ENCODE measurements around the gene ZFYVE27. TPM values are rescaled to one million over a fixed set of nuclear protein-coding genes. Genes with fewer than 3 reads are reported as not detected.

Gene ZFYVE27
- total and polyA plus RNA-seq, 12 donors = 23.6 to 45.3 (median 33.2) TPM

GRCh38 chr10:97704341-97704740, 32.6 kb upstream of the ZFYVE27 start:
- 56 to 85% (median 73%) methylated on average over 1 of the region's 1 CpG for WGBS, 4 donors
- TF ChIP-seq POLR2A (IDR thresholded peaks at IDR 0.05) (no peak), CTCF (IDR thresholded peaks at IDR 0.05) (no peak)
- intact Hi-C loops (cut with DNase I) = no loop called here
- no peaks in the 10 kb centered on the region for H3K27me3 ChIP-seq
- no peaks in the 10 kb centered on the region for H3K36me3 ChIP-seq (replicated peaks in 1 of 2)
- H3K27ac ChIP-seq = no peak overlapping the region
- H3K4me3 ChIP-seq = no peak overlapping the region
- no peak for DNase-seq
- H3K4me1 ChIP-seq (replicated peaks in 1 of 2) = peaks cover 0 to 3% of the 10 kb centered on the region in 2 donors
- H3K9me3 ChIP-seq (replicated peaks in 1 of 3) = no peaks in the 10 kb centered on the region

- H3K27ac ChIP-seq = no peak overlapping the region
- no peak overlapping the region for H3K4me3 ChIP-seq
- no peaks in the 10 kb centered on the region for H3K36me3 ChIP-seq (replicated peaks in 1 of 2)
- H3K9me3 ChIP-seq (replicated peaks in 1 of 3) = no peaks in the 10 kb centered on the region
- no peak for DNase-seq
- TF ChIP-seq POLR2A (IDR thresholded peaks at IDR 0.05) = no peak
- no peak for TF ChIP-seq CTCF (IDR thresholded peaks at IDR 0.05)
- no peaks in the 10 kb centered on the region for H3K27me3 ChIP-seq
- intact Hi-C loops (cut with DNase I) = no loop called here
- peaks cover 0 to 3% of the 10 kb centered on the region in 2 donors for H3K4me1 ChIP-seq (replicated peaks in 1 of 2)
- WGBS, 4 donors = 87 to 100% (median 97%) methylated on average over 3 of the region's 3 CpGs
Measured at GRCh38 chr10:97705006-97705670, 31.8 kb upstream of the ZFYVE27 start.

- Histone ChIP-seq H3K27ac (no peak overlapping the region), H3K4me3 (no peak overlapping the region), H3K9me3 (replicated peaks in 1 of 3) (no peaks in the 10 kb centered on the region), H3K4me1 (replicated peaks in 1 of 2) (peaks cover 0 to 3% of the 10 kb centered on the region in 2 donors), H3K36me3 (replicated peaks in 1 of 2) (no peaks in the 10 kb centered on the region), H3K27me3 (no peaks in the 10 kb centered on the region)
- no peak for TF ChIP-seq POLR2A (IDR thresholded peaks at IDR 0.05)
- no peak for DNase-seq
- WGBS, 4 donors = 75 to 100% (median 82%) methylated on average over 1 to 11 of the region's 11 CpGs
- intact Hi-C loops (cut with DNase I) = no loop called here
Measured at GRCh38 chr10:97707134-97707861, 29.6 kb upstream of the ZFYVE27 start.

- H3K36me3 ChIP-seq (replicated peaks in 1 of 2) = no peaks in the 10 kb centered on the region
- no peak overlapping the region for H3K27ac ChIP-seq
- no peak overlapping the region for H3K4me3 ChIP-seq
- DNase-seq = no peak
- no peaks in the 10 kb centered on the region for H3K9me3 ChIP-seq (replicated peaks in 1 of 3)
- peaks cover 0 to 6% of the 10 kb centered on the region in 2 donors for H3K4me1 ChIP-seq (replicated peaks in 1 of 2)
- TF ChIP-seq POLR2A (IDR thresholded peaks at IDR 0.05) = no peak
- no peak for TF ChIP-seq CTCF (IDR thresholded peaks at IDR 0.05)
- WGBS, 4 donors = 68 to 96% (median 88%) methylated on average over 2 of the region's 2 CpGs
- H3K27me3 ChIP-seq = no peaks in the 10 kb centered on the region
- intact Hi-C loops (cut with DNase I) = no loop called here
Measured at GRCh38 chr10:97708167-97708566, 28.8 kb upstream of the ZFYVE27 start.

Measured in adrenal gland (tissue), 12 donors.